ENCODE results near the gene FNDC3A. TPM values are rescaled to one million over a fixed set of nuclear protein-coding genes. Genes with fewer than 3 reads are reported as not detected.

The FNDC3A gene
- total and polyA plus RNA-seq, 3 experiments from 2014 or later: 8.8 to 22.7 (median 21.8) TPM

Other genes with a start within 250 kb of the FNDC3A start
- gene MLNR, start 244.4 kb downstream of the FNDC3A start, total RNA-seq: not detected
- 0.17 TPM for gene MLNR, start 244.4 kb downstream of the FNDC3A start, polyA plus RNA-seq

All from CD8-positive, alpha-beta memory T cell (primary cell).